HG03457 (cell line): ENCODE results near the gene ENTPD7.
"Not testable (repeated sequence)": the region's sequence is repeated elsewhere in the genome, so short reads cannot be mapped to it uniquely, and the experiment has no call there.

ENCODE experiments used
- ATAC-seq: cut with Tn5 transposase; IDR thresholded peaks from one replicate; pipeline ENCODE4 v1.9.1; 2021; ENCODE audit warnings: moderate number of reproducible peaks; ENCODE audit not compliant: unreplicated experiment

ENTPD7 gene

GRCh38 chr10:99740933-99741559 lies 81.7 kb downstream of the ENTPD7 start:
- ATAC-seq = no peak

GRCh38 chr10:99742254-99742653 lies 82.9 kb downstream of the ENTPD7 start:
- ATAC-seq = no peak

GRCh38 chr10:99742701-99743100 lies 83.4 kb downstream of the ENTPD7 start:
- ATAC-seq = no peak

- no peak for ATAC-seq
These were observed 84.5 kb downstream of the ENTPD7 start for GRCh38 chr10:99743841-99744240.

GRCh38 chr10:99746166-99746565 lies 86.9 kb downstream of the ENTPD7 start:
- not testable (repeated sequence) for ATAC-seq

- ATAC-seq = no peak
These were observed 89.6 kb downstream of the ENTPD7 start for GRCh38 chr10:99748823-99749451.

GRCh38 chr10:99750641-99751040 lies 91.3 kb downstream of the ENTPD7 start:
- ATAC-seq = no peak

GRCh38 chr10:99754670-99755069 lies 95.4 kb downstream of the ENTPD7 start:
- ATAC-seq = no peak
